Upper lobe of left lung (tissue), 6 donors: Measurements from ENCODE around the gene MTFMT. TPM values are rescaled to one million over a fixed set of nuclear protein-coding genes. Genes with fewer than 3 reads are reported as not detected.

Experiments
- ATAC-seq, 2 donors: fragments of 200-7000 bp; cut with Tn5 transposase; one replicate each; pipeline ENCODE4 v1.9.1; 2022; ENCODE audit warnings: mild to moderate bottlenecking in 2 of 2, moderate library complexity in 2 of 2; ENCODE audit not compliant: low FRiP score in 2 of 2
- DNase-seq, 2 donors: peaks; one replicate each; pipeline ENCODE4 v3.0.0-alpha.2; 2019 to 2020
- H3K27ac ChIP-seq, 4 donors: fragments of 200-600 bp; sonication (generic); one replicate each; pipeline ENCODE4 v1.5.1; 2016 to 2019
- H3K27me3 ChIP-seq, 4 donors: fragments of 200-600 bp; sonication (generic); one replicate each; pipeline ENCODE4 v1.5.1; 2017 to 2019
- H3K36me3 ChIP-seq, 4 donors: fragments of 200-600 bp; sonication (generic); one replicate each; pipeline ENCODE4 v1.5.1; 2016 to 2019
- H3K4me1 ChIP-seq, 4 donors: fragments of 200-600 bp; sonication (generic); one replicate each; pipeline ENCODE4 v1.5.1; 2018 to 2019
- H3K4me3 ChIP-seq, 4 donors: fragments of 200-600 bp; sonication (generic); one replicate each; pipeline ENCODE4 v1.5.1; 2017 to 2019; ENCODE audit warnings: mild to moderate bottlenecking in 2 of 4, moderate library complexity in 1 of 4
- H3K9me3 ChIP-seq, 4 donors: fragments of 200-600 bp; sonication (generic); one replicate each; pipeline ENCODE4 v1.5.1; 2018 to 2019
- EP300 ChIP-seq, 4 donors: sonication (generic); formaldehyde crosslinking; IDR thresholded peaks; one replicate each; pipeline ENCODE4 v1.5.1; 2017; ENCODE audit warnings: antibody characterized with exemption in 4 of 4, control low read depth in 2 of 4
- POLR2A ChIP-seq, 4 donors: fragments of 450-650 bp; IDR thresholded peaks; one replicate each; pipeline ENCODE4 v1.5.1; 2016 to 2017; ENCODE audit warnings: antibody characterized with exemption in 4 of 4, mild to moderate bottlenecking in 2 of 4
- POLR2AphosphoS5 ChIP-seq, 2 donors: sonication (generic); formaldehyde crosslinking; IDR thresholded peaks; one replicate each; pipeline ENCODE4 v1.5.1; 2017; ENCODE audit warnings: antibody characterized with exemption in 2 of 2
- WGBS, 2 donors: methylation state at CpG; one replicate each; pipeline ENCODE4 v1.1.5; 2017 to 2018; 5-methylcytosine and 5-hydroxymethylcytosine counted together
- total RNA-seq, 6 donors: library from RNA; depleted of rRNA in 4 of 6; stranded (reverse); fragments of >200 nt in 4 of 6; gene quantifications; one replicate each; pipeline versions ENCODE4 v1.1.0 to v1.2.1, GENCODE V29; 2016 to 2021
- TF ChIP-seq, protein P1 (sequence below), 6 experiments: fragments of 450-650 bp in 4 of 6; fragments of 200-600 bp in 2 of 6; sonication (generic) in 2 of 6; IDR thresholded peaks; one replicate each; pipeline ENCODE4 v1.5.1; 2016 to 2019; ENCODE audit warnings: antibody characterized with exemption in 6 of 6
- donor health status: DM: no; HTN: no; CAD: no; lungs with moderate emphysema.
- donor health status: DM: no; HTN: yes; CAD: no; lungs with severe emphysema.

MTFMT gene
- total RNA-seq, 6 donors from 2014 or later = 15.8 to 35.6 (median 25.5) TPM

DNA sequence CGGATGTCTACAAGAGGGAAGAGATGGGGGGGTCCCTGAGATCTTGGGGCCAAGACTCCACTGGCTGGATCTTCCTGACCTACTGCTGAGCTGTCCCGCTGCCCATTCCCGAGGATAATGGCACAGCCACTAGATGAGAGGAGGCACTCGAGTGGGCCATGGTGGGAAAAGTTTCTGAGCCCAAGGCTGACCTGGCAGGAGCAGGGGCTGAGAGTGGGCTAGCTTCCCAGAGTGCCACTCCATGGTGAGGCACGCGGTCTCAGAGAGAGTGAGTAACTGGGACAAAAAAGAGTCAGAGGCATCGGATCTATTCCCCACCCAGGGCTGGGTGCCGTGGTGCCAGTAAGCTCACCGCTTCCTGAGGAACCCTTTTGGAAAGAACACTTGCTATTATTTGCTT lies 26.7 kb upstream of the MTFMT start:
- WGBS, 2 donors = 76 to 85% methylated on average over 9 of the region's 9 CpGs
- Histone ChIP-seq H3K9me3 (no peaks in the 10 kb centered on the region), H3K27ac (peak overlapping the region in 1 of 4 donors; percentile 40), H3K4me1 (peaks cover 2 to 13% (median 6%) of the 10 kb centered on the region in 4 donors), H3K4me3 (no peak overlapping the region), H3K36me3 (peaks cover 0 to 8% (median 1%) of the 10 kb centered on the region in 4 donors), H3K27me3 (no peaks in the 10 kb centered on the region)
- DNase-seq = no peak
- ATAC-seq = no peak
- TF ChIP-seq EP300 (IDR thresholded peaks at IDR 0.05) = no peak
- no peak for TF ChIP-seq POLR2AphosphoS5 (IDR thresholded peaks at IDR 0.05)
- TF ChIP-seq POLR2A (IDR thresholded peaks at IDR 0.05) = no peak
- TF ChIP-seq, protein P1, sequence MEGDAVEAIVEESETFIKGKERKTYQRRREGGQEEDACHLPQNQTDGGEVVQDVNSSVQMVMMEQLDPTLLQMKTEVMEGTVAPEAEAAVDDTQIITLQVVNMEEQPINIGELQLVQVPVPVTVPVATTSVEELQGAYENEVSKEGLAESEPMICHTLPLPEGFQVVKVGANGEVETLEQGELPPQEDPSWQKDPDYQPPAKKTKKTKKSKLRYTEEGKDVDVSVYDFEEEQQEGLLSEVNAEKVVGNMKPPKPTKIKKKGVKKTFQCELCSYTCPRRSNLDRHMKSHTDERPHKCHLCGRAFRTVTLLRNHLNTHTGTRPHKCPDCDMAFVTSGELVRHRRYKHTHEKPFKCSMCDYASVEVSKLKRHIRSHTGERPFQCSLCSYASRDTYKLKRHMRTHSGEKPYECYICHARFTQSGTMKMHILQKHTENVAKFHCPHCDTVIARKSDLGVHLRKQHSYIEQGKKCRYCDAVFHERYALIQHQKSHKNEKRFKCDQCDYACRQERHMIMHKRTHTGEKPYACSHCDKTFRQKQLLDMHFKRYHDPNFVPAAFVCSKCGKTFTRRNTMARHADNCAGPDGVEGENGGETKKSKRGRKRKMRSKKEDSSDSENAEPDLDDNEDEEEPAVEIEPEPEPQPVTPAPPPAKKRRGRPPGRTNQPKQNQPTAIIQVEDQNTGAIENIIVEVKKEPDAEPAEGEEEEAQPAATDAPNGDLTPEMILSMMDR (IDR thresholded peaks at IDR 0.05) = no peak

DNA sequence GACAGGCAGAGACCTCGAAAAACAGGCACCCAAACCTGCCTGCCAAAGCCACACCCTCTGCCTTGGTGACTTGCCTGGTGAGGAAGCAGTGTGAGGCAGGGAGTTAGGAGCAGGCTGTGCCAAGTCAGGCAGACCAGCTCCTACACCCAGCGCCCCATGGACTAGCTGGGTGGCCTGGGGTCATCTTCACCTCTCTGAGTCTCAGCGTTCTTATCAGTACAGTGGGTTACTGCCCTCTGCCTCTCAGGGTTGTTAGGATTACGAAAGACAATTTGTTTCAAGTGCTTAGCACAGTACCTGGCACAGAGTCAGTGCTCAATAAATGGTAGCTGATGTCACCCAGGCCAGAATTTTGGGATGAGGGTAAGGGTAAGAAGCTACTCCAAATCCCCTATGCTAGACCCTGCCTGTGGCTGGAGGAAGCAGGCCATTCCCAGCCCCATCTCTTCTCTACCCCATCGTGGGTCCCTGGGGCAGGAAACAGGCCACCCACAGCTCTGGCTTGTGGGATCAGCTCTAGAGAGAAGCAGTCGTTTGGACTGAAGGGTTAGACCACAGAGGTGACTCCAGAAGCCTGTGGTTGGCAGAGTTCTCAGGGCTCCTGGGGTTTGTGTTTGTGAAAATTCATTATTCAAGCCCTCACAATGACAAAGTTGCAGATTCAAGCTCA lies 25.9 kb upstream of the MTFMT start:
- H3K4me1 ChIP-seq = peaks cover 1 to 14% (median 7%) of the 10 kb centered on the region in 4 donors
- WGBS, 2 donors = 30 to 49% methylated on average over 4 to 6 of the region's 6 CpGs
- H3K36me3 ChIP-seq = peaks cover 0 to 8% (median 1%) of the 10 kb centered on the region in 4 donors
- TF ChIP-seq EP300 (IDR thresholded peaks at IDR 0.05) (no peak), POLR2AphosphoS5 (IDR thresholded peaks at IDR 0.05) (no peak), POLR2A (IDR thresholded peaks at IDR 0.05) (no peak)
- TF ChIP-seq, protein P1 (IDR thresholded peaks at IDR 0.05) = no peak
- peak overlapping the region in 3 of 4 donors; percentile 28 to 53 (median 40) for H3K27ac ChIP-seq
- no peaks in the 10 kb centered on the region for H3K9me3 ChIP-seq
- DNase-seq (no peak), ATAC-seq (peak; percentile 7 to 41)
- no peak overlapping the region for H3K4me3 ChIP-seq
- H3K27me3 ChIP-seq = no peaks in the 10 kb centered on the region

DNA sequence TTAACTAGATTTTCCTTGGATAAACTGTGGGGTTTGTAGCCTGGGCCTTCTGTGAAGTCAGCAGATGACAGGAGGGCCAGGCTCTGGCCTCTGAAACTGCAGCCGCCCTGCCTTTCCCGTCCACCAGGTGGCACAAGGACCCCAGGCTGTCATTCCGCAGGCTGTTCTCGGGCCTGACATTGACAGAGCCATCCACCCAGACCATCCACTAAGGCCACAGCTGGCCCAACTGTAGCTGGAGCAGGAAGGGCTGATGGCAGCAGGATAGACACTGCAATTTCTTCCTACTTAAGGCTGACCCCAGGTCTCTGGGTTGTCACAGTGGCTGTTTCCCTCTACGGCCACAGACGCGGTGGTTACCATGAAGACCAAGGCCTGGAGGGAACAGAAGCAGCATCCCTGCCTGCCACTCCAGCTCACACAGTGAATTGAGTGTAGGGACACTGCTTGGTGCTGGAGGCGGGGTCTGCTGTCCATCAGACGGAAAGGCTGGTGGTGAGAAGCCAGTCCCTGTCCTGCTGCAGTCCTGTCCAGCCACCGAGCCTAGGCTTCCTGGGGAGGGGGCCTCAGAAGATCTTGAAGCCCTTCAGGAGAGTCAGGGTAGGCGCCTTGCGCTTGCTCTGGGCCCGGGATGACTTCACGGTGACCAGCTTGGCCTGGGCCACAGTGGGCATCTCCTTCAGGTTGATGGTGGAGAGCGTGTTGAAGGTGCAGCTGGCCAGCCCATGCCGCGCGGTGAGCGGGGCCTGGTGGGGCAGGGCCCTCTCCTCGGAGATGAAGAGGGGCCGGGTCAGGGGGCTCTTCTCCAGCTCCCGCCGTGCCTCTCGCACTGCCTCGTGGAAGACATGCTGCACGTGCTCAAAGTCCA lies 25.1 kb upstream of the MTFMT start:
- DNase-seq = peak; percentile 70 to 81
- WGBS, 2 donors = 66 to 76% methylated on average over 17 to 24 of the region's 26 CpGs
- peak overlapping the region; percentile 7 to 53 (median 34) for H3K27ac ChIP-seq

DNA sequence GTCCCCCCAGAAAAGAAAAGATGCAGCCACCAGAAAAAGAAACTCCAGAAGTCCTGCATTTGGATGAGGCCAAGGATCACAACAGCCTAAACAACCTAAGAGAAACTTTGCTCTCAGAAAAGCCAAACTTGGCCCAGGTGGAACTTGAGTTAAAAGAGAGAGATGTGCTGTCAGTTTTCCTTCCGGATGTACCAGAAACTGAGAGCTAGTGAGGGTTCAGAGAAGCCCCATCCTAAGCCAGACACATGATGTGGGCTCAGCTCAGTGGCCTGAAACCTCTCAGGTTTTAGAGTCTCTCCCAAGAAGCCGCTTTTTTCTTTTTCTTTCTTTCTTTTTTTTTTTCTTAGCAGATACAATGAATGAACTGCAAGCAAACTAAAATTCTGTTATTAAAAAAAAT lies 23.5 kb upstream of the MTFMT start:
- DNase-seq = no peak
- TF ChIP-seq POLR2A (IDR thresholded peaks at IDR 0.05) (no peak), EP300 (IDR thresholded peaks at IDR 0.05) (no peak), POLR2AphosphoS5 (IDR thresholded peaks at IDR 0.05) (no peak)
- TF ChIP-seq, protein P1 (IDR thresholded peaks at IDR 0.05) = no peak
- Histone ChIP-seq H3K27me3 (no peaks in the 10 kb centered on the region), H3K4me3 (no peak overlapping the region), H3K36me3 (peaks cover 0 to 2% (median 0%) of the 10 kb centered on the region in 4 donors), H3K9me3 (no peaks in the 10 kb centered on the region), H3K4me1 (peaks cover 12 to 33% (median 18%) of the 10 kb centered on the region in 4 donors), H3K27ac (no peak overlapping the region)
- WGBS, 2 donors = 75 to 84% methylated on average over 2 of the region's 2 CpGs
- ATAC-seq = no peak

More for the DNA sequence above, 25.1 kb upstream of the MTFMT start:
- no peak overlapping the region for H3K4me3 ChIP-seq
- ATAC-seq = peak; percentile 73 to 85
- H3K4me1 ChIP-seq = peaks cover 9 to 22% (median 14%) of the 10 kb centered on the region in 4 donors
- H3K9me3 ChIP-seq = no peaks in the 10 kb centered on the region
- TF ChIP-seq POLR2A (IDR thresholded peaks at IDR 0.05) (no peak), POLR2AphosphoS5 (IDR thresholded peaks at IDR 0.05) (peak in 1 of 2 donors; percentile 22), EP300 (IDR thresholded peaks at IDR 0.05) (no peak)
- TF ChIP-seq, protein P1 (IDR thresholded peaks at IDR 0.05) = peak; percentile 72 to 92 (median 88)
- H3K36me3 ChIP-seq = peaks cover 0 to 8% (median 1%) of the 10 kb centered on the region in 4 donors
- no peaks in the 10 kb centered on the region for H3K27me3 ChIP-seq
